ENCODE measurements around the gene VSNL1.
"Not testable (repeated sequence)": the region's sequence is repeated elsewhere in the genome, so short reads cannot be mapped to it uniquely, and the experiment has no call there.

The VSNL1 gene

DNA sequence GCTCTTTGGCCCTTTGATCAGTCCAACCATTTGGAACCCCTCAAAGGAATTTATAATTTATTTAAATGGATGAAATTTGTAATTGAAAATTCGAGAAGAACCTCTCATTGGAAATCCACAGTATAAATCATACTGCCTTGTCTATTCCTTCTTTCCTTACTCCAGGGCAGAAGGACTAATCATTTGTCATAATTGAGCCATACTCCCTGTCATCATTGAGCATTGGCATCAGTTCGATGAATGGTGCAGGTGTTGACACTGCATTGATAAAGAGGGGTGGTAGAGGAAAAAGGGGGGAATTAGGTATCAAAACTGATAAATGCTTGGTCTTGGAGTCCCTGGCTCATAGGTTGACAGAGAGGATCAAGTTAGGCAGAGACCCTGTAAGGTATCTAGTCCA is 2.0 kb downstream of the VSNL1 start:
- DNase-seq (ENCODE audit: low read depth in 2 of 2), result no peak

DNA sequence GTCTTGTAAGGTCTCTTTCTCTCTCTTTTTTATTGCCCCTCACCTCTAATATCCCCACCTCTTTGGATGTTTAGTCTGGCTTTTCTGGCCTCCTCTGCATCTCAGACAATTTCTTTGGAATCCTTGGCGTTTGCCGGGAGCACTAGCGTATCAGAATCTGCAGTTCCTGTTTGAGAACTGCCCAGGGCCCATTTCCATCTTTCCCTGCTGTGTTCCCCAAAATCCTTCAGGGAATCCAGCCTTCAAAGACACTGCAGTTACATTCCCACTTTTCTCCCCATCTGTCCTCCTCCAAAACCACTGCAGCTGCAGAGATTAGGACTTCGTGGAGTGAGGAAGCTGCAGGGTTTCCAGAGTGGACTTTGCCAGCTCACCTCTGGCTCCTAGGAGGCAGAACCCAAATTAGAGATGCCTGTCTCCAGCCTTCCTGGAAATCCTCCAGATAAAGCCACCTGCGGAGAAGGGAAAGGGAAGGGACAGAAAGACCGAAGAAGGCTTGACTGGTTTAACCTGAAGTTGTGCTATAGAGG is 2.7 kb downstream of the VSNL1 start:
- DNase-seq (ENCODE audit: low read depth in 2 of 2), result no peak

DNA sequence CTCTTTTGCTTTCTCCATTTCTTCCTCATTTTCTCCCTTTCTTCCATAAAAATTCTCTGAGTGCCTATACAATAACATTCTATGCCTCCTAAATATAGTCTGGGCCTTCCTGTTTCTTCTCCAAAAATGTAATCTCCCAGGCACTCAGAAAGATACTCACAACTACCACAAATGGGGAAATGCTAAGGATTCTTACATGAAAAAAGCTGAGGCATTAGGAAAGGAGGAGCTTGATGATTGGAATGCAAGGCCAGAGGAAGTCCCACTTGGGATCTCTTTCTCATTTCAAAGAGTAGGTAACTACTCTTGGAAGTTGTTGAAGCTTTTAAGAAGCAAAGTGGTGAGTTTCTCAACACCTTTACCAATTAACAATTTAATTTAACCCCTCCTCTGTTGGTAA is 3.4 kb downstream of the VSNL1 start:
- DNase-seq (ENCODE audit: low read depth in 2 of 2), result no peak

DNA sequence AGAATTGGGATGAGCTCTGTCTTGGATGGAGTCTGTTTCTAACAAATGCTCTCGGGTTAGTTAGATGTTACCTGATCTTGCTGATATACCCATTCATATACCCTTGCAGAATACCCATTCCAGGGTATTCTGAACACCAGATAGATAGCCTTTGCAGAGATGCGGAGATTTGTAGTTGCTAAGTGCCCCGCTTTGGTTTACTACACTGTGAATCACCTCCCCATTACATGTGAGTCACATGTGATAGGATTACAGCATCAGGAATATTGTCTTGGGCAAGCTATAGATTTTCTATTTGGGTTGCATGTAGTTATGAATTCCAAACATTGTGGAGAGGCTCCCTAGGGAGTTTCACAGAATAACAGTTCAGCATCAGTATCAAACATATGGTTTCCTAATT is 3.8 kb downstream of the VSNL1 start:
- no peak for DNase-seq (ENCODE audit: low read depth in 2 of 2)

DNA sequence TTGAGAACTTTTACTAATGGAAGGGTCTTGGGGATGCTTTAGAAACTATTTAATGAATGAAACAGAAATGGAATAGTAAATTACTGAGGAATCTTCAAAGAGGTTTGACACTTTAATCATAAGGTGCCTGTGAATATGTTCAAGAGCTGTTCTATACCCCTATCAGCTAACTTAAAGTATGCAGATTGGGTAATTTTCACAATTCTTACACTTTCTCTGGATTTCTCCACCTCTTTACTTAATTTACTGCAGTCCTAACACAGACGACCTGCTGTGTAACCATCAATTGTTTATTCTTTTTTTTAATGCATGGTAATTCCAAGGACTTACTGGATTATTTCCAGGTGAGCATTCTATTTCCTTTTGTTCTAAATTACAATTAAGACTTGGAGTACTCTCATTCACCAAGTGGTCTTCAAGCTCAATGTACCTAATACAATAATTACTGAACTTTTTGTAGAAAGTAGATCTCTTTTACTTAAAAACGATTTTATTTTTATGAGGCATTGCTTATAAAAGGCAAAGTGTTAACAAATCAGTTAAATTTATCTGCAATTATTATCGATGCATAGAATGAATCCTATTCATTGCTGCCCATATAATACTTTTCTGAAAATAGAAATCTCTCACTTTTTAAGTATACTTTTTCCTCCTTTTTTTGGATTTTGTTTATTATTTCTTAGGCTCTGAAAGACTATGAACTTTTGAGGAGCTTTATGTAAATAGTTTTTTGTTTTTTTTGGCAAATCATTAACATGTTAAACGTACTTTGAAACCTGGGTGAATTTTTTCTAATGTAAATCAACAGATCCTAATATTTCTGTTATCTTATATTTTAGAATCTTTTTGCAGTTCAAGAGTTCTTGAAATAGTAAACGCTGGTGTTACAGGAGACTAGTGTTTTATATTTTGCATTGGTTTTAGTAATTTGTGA is 5.5 kb downstream of the VSNL1 start:
- no peak for DNase-seq (ENCODE audit: low read depth in 2 of 2)

DNA sequence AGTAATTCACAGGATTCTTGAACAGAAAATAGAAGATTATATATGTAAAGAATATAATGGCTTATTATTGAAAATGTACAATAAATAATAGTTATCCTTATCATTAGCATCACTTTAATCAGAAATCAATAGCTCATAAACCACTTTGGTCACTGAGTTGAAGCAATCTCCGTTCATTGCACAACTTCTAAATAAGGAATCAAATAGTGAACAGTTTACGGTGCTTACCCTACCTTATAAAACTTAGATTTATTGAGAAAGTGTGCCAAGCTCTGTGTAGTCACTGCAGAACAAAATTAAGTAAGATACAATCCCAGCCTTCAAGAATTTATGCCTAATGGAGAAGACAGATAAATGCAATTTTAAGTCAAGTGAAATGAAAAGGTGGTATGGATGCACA is 6.7 kb downstream of the VSNL1 start:
- no peak for DNase-seq (ENCODE audit: low read depth in 2 of 2)

DNA sequence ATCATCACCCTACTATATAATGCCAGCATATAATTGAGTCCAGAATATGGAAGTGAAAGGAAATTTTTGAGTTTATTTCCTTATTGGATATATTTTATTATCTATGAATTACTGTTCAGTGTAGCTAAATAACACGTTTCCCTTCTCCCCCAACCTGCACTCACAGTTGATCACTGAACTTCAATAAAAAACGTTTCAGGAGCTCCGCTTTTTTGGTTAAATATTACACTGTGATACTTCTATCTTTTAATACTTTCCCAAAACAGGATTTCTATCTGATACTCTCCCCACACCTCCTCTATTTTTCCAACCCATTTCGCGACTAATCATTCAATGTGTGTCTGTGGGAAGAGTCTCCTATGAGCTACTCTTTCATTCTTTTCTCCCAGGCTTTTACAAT is 7.2 kb downstream of the VSNL1 start:
- DNase-seq (ENCODE audit: low read depth in 2 of 2), result no peak

DNA sequence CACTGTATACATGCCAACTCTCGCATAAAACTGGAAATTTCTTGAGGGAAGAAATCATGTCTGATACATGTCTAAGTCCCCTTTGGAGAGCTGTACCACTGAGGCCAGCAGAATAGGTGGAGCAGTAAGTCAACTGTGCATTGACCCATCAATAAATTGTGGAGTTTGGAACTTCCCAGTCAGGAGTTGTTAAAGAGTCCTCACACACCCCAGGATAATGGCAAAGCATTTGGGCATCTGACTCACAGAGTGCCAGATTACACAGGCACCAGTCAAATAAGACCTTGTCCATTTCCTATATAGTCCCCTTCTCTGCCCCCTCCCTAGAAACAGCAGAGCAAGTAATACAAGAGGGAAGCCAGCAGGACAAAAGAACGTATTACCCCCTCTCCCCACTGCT is 10.4 kb downstream of the VSNL1 start:
- DNase-seq (ENCODE audit: low read depth in 2 of 2), result no peak

DNA sequence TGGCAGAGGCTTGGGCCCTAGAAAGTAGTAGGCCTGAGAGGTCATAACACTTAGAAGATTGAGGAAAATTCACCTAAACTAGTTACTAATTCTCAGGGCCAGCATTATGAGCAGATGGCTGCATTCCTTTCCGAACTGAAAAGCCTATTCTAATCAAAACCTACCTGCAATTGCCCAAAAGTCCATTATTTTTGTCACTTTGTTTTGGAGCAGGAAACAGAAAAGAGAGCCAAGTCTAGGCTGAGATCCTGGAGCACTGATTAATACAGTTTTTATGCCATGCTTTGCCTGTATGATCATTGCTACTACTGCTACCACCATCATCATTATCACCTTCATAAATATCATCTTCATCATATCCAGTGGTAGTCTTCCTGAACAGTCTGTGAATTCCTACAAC is 14.7 kb downstream of the VSNL1 start:
- DNase-seq (ENCODE audit: low read depth in 2 of 2), result no peak

DNA sequence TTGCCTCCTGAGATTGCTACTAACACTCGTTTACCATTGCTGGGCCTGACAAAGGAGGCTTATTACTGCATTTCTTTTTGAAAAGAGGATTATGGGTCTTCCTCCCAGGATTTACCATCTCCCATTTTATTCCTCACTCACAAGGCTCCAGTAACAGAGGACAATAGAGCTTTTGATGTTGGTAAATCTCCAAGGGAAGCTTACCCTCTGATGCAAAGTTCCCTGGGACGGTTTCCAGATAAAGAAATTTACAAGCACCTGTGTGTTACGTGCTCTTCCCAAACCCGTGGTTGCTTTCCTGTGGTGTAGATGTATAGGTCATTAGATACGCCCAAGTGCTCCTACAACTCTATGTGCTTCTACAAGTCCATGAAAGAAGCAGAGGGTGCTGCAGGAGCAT is 17.1 kb downstream of the VSNL1 start:
- DNase-seq (ENCODE audit: low read depth in 2 of 2), result no peak

DNA sequence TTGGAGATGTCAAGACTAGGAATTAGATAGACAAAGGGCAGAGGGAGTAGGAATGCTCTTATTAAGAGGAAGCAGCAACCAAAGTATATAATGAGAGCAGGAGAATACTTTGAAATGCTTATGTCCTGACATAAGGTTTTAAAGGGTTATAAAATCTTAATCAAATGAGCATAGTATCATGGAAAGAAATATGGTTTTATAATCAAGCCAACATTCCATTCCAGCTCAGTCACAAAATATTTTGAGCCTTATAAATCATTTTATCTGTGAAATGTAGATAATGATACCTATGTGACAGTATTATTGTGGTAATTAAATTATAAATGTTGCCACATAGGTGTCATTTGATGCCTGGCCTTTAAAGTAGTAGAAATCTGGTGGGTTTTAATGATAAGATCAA is 17.6 kb downstream of the VSNL1 start:
- DNase-seq (ENCODE audit: low read depth in 2 of 2), result no peak

DNA sequence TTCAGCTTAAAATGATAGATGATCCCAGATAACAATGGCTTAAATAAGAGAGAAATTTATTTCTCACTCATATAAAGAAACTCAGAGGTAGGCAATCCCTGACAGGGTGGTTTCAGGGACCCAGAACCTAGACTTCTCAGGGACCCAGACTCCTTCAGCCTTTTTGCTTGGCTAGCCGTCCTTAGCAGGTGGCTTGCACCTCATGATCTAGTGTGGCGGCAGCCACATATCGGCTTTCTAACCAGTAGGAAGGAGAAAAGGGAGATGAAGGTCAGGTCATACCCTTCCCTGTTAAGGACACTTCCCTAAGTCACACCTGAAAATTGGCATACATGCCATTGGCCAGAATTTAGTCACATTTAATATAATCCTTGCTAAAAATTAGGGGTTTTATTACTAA is 18.4 kb downstream of the VSNL1 start:
- no peak for DNase-seq (ENCODE audit: low read depth in 2 of 2)

DNA sequence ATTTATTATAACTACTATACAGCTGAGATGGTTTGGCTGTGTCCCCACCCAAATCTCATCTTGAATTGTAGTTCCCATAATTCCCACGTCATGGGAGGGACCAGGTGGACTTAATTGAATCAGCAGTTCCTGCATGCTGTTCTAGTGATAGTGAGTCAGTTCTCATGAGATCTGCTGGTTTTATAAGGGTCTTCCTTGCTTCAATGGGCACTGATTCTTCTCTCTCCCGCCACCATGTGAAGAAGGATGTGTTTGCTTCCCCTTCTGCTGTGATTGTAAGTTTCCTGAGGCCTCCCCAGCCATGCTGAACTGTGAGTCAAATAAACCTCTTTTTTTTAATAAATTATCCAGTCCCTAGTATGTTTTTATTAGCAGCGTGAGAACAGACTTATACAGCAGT is 25.2 kb downstream of the VSNL1 start:
- not testable (repeated sequence) for DNase-seq (ENCODE audit: low read depth in 2 of 2)

DNA sequence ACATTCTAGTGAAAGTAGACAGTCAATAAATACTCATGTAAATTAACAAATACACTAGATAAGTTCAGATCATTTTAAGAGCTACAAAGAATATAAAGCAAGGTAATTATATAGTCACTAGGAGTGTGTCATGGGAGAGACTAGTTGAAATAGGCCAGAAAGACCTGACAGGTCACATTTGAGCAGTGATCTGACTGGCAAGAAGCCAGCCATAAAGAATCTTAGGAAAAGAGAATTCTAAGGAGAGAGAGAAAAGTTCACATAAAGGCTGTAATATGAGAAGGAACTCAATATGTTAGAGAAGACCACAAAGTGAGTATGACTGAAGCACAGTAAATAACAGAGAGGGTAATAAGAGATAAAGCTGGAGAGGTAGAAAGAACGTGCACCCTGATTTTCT is 31.2 kb downstream of the VSNL1 start:
- no peak for DNase-seq (ENCODE audit: low read depth in 2 of 2)

DNA sequence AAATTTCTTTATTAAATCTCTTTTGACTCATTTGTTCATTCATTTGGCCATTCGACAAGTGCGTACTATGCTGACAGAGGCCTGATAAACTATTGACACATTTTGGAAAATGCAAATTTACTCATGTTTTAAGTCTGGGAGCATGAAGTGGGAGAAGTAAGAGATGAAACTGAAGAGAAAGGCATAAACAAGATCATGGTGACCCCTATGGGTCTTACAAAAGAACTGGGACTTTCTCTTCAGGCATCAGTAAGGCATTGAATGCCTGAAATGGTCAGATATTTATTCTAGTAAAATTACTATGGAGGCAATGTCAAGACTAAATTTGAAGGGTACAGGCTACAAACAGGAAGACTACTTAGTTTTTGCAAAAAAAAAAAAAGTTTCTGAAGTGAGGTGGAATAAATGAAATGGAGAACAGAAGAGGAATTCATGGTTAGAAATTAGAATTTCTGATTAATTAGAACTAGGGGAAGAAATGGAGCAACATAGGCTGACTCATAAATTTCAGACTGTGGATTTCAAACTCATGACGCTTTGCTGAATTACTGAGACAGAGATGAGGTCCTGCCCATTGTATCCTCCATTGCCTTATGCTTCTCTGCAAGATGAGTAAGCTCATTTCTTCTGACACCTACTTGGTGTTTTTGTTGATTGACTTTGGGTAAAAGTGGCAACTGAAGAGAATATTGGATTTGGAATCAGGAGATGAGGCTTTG is 32.7 kb downstream of the VSNL1 start:
- no peak for DNase-seq (ENCODE audit: low read depth in 2 of 2)

DNA sequence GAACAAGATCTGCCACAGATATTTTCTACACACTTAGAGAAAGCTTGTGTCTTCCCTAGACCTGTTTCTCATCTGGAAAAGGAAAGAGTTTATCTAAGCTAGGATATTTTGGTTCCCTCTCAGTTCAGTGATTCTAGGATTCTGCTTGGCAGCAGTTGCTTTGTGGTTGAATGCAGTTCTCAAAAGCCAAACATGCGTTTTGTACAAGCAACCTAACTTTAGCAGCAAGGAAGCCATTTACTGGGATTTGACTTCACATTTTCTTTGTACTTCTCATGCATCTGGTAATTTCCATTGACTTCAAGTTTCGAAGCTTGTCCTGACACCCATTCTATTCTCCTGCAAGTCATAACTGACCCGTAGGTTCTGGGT is 33.3 kb downstream of the VSNL1 start:
- DNase-seq (ENCODE audit: low read depth in 2 of 2), result no peak

DNA sequence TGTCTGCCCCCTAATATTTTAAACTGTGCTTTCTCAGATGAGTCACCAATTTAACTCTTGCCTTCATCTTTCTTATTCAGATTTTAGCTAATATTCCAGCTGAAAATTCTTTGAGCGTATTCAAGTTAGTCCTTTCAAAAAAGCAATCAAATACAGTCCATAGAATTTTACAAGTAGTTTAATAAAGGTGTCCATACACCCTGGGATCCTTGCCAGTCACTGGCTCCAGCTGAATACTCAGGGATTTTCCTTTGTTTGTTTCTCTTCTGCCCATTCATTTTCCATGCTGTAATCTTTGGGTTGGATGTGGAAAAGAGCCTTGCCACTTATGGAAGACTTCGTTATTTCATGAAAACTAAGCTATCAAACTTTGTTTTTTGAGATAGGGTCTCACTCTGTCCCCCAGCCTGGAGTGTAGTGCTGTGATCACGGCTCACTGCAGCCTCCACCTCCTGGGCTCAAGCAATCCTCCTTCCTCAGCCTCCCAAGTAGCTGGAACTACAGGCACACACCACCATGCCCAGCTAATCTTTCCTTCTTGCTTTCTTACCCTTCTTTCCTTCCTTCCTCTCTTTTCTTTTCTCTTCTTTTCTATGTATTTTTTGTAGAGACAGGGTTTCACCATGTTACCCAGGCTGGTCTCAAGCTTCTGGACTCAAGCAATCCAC is 34.0 kb downstream of the VSNL1 start:
- DNase-seq (ENCODE audit: low read depth in 2 of 2), result no peak

DNA sequence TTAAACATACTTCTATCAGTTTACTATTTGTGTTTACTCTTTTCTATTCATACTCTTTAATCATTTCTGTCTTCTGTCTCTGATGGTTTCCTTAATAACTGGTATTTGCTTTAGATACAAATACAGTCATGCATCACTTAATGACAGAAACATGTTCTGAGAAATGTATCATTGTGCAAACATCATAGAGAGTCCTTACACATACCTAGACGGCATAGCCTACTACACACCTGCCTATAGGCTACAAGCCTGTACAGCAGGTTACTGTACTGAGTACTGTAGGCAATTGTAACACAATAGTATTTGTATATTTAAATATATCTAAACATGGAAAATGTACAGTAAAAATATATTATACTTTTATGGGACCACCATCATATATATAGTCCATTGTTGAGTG is 36.3 kb downstream of the VSNL1 start:
- DNase-seq (ENCODE audit: low read depth in 2 of 2), result no peak

DNA sequence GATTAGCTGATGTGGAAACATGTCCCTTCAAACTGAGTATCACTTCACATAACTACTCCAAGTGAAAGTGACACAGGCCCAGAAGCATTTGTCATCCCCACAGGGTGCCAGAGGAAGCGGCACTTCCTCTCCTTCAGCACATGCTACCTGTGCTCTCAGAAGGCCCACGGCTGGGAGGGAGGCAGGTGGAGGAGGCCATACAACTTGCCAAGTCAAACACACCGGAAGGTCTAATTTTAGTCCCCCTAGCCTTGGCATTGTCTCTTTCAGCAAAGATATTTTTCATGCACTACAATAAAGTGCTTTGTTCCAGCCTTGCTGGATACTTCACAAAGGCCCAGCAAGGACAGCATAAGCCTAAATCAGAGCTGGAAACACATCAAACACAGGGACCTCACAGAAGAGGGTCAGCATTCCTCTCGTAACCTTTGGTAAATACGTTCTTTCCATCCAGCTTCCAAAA is 38.0 kb downstream of the VSNL1 start:
- DNase-seq (ENCODE audit: low read depth in 2 of 2), result no peak

DNA sequence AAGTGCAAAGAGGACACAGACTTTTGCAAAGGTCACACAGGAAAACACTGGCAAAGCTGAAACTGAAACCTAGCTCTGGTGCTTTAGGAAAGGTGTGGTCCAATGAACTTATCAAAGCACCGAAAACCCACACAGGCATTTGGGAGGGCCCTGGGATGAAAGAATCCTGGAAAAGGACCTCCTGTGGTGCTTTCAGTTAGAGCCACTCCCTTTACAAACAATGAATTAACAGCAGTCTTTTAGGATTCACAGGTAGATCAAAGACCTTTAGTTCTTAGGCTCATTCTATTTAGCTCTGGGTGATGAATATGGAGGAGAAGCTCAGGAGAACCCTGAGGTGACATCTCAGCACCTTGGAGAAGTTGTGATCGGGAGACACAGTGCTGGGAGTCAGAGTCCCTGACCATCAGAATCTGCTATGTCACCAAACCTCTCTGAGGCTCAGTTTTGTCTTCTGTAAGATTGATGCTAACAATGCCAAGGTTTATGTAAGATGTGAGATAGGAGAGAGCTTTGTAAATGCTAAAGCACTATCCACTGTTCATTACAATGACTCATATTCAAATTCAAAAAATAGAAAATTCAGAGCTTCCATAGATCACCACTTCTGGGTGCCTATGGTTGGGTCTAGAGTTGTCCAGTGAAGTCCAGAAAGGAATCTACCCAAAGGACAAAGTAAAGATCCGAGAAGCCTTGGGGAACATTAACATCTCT is 39.3 kb downstream of the VSNL1 start:
- DNase-seq (ENCODE audit: low read depth in 2 of 2), result no peak

DNA sequence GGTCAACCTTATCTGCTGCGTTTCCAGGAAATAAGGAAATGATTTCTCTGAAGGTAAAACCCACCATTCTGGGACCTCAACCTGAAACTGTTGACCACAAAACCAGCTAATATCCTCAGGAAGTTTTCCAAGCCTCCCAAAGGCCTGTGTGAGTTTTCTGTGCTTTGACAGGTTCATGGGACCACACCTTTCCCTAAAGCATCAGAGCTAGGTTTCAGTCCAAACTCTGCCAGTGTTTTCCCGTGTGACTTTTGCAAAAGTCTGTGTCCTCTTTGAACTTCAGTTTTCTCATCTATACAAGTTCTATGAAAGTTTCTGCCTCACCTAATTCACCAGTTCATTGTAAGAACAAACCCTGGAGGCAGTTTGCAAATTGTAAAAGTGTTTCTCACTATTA is 39.8 kb downstream of the VSNL1 start:
- no peak for DNase-seq (ENCODE audit: low read depth in 2 of 2)

DNA sequence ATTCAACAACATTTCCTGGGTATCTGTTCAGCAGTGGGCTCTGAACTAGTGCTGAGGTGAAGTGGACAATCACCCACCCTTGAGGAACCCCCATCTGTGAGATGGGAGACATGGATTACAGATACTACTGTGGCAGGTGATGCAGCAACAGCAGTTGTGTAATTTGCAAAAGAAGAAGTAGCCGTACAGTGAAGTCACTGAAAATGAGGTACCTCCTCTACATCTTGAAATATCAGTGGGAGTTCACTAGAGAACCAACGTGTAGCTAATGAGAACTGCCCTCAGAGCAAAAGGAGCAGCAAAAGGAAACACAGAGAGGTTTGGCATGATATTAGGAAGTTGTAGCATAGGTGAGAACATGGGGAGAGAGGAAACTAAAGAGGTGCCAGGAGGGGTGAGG is 41.3 kb downstream of the VSNL1 start:
- no peak for DNase-seq (ENCODE audit: low read depth in 2 of 2)
